ENCODE data around the gene CASP12. TPM values are rescaled to one million over a fixed set of nuclear protein-coding genes. Genes with fewer than 3 reads are reported as not detected.

The CASP12 gene
- total RNA-seq, 1 donor from 2014 or later, result not detected

- no peak for TF ChIP-seq CTCF (conservative IDR thresholded peaks at IDR 0.05)
- Mint-ChIP-seq H3K9me3 (peaks cover 16% of the 10 kb centered on the region), H3K4me1 (no peaks in the 10 kb centered on the region), H3K36me3 (ENCODE audit: low read depth) (no peaks in the 10 kb centered on the region), H3K27ac (ENCODE audit: unreplicated experiment) (no peak overlapping the region), H3K27me3 (ENCODE audit: low read depth) (no peaks in the 10 kb centered on the region), H3K4me3 (no peak overlapping the region)
- no peak for DNase-seq (ENCODE audit: low read depth, low spot score)
Measured at GRCh38 chr11:104866815-104867214, 31.4 kb downstream of the CASP12 start.

- Mint-ChIP-seq H3K4me1 (peaks cover 11% of the 10 kb centered on the region), H3K27ac (ENCODE audit: unreplicated experiment) (no peak overlapping the region), H3K4me3 (no peak overlapping the region), H3K27me3 (ENCODE audit: low read depth) (no peaks in the 10 kb centered on the region), H3K9me3 (no peaks in the 10 kb centered on the region), H3K36me3 (ENCODE audit: low read depth) (no peaks in the 10 kb centered on the region)
- no peak for DNase-seq (ENCODE audit: low read depth, low spot score)
- no peak for TF ChIP-seq CTCF (conservative IDR thresholded peaks at IDR 0.05)
Measured at GRCh38 chr11:104858882-104859775, 39.1 kb downstream of the CASP12 start.

- Mint-ChIP-seq H3K4me1 (peaks cover 11% of the 10 kb centered on the region), H3K27ac (ENCODE audit: unreplicated experiment) (no peak overlapping the region), H3K9me3 (no peaks in the 10 kb centered on the region), H3K27me3 (ENCODE audit: low read depth) (no peaks in the 10 kb centered on the region), H3K36me3 (ENCODE audit: low read depth) (no peaks in the 10 kb centered on the region), H3K4me3 (no peak overlapping the region)
- TF ChIP-seq CTCF (conservative IDR thresholded peaks at IDR 0.05), result no peak
- DNase-seq (ENCODE audit: low read depth, low spot score), result no peak
Measured at GRCh38 chr11:104856607-104857006, 41.7 kb downstream of the CASP12 start.

- no peak for TF ChIP-seq CTCF (conservative IDR thresholded peaks at IDR 0.05)
- Mint-ChIP-seq H3K4me1 (peaks cover 11% of the 10 kb centered on the region), H3K9me3 (no peaks in the 10 kb centered on the region), H3K27ac (ENCODE audit: unreplicated experiment) (no peak overlapping the region), H3K4me3 (no peak overlapping the region), H3K36me3 (ENCODE audit: low read depth) (no peaks in the 10 kb centered on the region), H3K27me3 (ENCODE audit: low read depth) (no peaks in the 10 kb centered on the region)
- DNase-seq (ENCODE audit: low read depth, low spot score), result no peak
Measured at GRCh38 chr11:104855965-104856364, 42.3 kb downstream of the CASP12 start.

- no peak for TF ChIP-seq CTCF (conservative IDR thresholded peaks at IDR 0.05)
- no peak overlapping the region for H3K27ac Mint-ChIP-seq (ENCODE audit: unreplicated experiment)
- H3K36me3 Mint-ChIP-seq (ENCODE audit: low read depth), result no peaks in the 10 kb centered on the region
- H3K9me3 Mint-ChIP-seq, result no peaks in the 10 kb centered on the region
- no peaks in the 10 kb centered on the region for H3K27me3 Mint-ChIP-seq (ENCODE audit: low read depth)
- H3K4me1 Mint-ChIP-seq, result no peaks in the 10 kb centered on the region
- no peak overlapping the region for H3K4me3 Mint-ChIP-seq
- no peak for DNase-seq (ENCODE audit: low read depth, low spot score)
Measured at GRCh38 chr11:104853276-104853675, 45.0 kb downstream of the CASP12 start.

Measured in neural crest cell (in vitro differentiated cells).